Dedifferentiated amniotic fluid mesenchymal stem cell (primary cell): ENCODE measurements around the gene KCNIP1.

Experiments
- DNase-seq: peaks from one replicate; pipeline ENCODE4 v3.0.0-alpha.2; 2016; ENCODE audit errors: extremely low spot score

The KCNIP1 gene

DNA sequence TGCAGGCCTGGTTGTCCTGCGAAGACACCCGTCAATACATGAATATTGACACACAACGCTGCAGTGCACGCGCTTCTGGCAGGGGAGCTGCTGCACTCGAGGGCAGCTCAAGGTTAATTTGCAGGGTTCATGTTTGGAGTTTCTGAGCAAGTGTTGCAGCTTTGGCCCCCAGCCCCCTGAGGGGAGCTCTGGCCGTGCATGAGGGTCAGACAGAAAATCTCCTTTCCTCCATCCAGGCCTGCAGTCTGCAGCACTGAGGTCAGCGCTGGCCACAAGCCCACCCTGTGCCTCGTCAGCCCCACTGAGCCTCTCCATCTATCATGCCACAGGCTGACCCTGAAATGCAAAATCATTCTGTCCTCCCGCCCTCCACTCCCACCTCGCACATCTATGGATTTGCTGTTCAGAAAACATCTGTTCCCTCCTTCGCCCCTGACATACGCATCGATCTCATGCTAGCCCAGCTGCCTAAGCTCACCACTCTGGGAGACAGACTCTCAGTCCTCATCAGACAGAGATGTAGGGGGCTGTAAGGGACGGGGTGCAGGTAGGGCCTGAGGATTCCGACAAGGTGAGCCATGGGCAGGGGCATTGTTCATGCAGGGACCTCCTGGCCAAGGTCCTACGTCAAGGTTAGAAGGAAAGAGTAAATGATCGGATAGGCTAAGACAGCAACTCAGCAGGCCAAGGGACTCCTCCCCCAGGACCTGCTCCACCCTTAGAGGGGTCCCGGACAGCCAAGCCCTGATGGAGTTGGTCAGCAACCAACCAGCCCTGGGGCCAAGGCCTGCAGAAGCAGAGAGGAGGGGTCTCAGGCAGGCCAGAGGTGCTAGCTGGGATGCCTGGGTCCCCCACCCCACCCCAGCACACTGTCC lies 125.1 kb downstream of the KCNIP1 start:
- no peak for DNase-seq

DNA sequence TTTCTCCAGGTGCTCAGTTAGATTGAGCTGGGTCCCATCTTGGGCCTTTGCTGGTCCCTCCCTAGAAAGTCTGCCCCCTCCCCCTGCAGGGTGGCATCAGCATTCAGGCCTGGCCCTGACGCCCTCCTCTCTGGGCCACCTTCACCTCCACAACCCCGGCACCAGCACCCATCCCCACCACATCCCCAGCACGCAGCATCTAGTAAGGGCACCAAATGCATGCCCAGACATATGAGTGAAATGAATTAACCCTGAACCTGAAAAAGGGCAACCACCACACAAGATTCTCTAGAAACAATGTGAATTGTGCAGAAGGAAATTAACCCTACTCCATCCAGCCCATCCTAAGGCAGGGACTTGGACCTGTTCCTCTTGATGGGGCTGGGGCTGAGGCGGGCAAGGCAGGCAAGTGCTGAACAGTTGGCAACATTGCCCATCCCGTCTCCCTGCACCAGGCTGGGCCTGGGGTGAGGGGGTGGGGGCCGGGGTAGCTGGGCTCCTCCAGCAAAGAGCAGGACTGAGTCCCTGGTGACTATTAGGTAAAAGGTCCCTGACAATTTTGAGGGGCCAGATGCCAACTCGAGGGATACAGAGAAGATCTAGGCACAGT lies 125.9 kb downstream of the KCNIP1 start:
- DNase-seq = no peak

DNA sequence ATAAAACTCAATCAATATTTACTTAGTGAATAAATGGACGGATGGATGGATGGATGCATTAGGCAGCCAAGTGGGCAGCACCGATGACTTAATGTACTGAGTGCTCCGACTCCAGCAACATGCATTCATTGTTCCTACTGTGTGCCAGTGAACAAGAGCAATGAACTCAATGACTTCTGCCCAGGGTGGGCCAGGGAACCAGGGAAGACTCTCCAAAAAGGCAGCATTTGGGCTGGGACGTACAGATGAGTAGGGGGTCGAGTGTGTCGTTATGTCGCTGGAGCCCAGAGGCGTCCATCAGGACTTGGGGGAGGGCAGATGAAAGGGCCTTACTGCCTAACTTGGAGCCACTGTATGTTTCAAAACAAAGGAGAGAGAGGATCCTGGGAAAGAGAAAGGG lies 126.4 kb downstream of the KCNIP1 start:
- DNase-seq = no peak

DNA sequence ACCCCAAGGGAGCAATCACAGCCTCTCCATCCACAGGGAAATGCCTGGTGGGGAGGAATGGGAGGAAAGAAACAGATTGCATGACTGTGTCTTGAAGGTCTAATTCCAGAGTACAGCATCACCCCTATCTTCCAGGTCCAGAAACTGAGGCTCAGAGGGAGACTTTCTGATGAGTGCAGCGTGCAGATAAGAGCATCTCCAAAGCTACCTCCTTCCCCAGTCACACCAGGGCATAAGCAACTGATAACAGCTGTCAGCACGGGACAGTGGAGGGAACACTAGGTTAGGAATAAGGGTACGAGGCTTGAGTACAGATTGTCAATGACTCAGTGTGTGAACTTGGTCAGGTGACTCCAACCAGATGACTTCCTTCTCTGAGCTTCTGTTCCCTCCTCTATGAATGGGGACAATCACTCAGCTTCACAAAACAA lies 126.9 kb downstream of the KCNIP1 start:
- DNase-seq = no peak

DNA sequence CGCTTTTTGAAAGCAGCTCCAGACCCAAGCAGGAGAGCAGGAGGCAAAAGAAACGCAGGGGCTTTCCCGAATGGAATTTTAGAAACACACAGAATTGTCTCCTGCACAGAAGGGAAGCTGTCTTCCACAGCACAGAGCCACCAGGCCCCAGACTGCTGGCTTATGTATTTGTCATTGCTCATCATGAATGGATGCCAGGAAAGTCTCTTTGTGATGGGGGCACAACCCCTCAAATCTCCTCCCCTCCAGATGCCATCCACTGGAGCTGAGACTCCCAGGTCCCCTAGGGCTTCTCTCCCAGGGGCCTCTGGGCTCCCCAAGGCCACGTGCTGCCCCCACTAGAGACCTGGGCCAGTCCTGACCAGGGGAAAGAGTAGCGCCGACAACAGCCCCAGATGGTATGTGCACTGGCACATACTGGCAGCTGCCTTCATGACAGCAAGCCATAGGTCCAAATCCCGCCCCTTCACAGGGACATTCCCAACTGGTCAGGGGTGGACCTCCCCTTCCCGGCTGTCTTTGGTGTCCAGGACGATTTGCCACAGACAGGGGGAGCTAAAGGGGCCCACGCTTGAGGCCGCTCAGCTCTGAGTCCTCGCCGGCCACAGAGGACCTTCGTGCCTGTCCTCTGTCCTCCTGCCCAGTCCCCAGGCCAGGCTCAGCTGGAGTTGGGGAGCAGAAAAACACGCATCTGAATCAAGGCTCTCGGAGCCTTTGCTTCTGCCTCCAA lies 127.8 kb downstream of the KCNIP1 start:
- no peak for DNase-seq

DNA sequence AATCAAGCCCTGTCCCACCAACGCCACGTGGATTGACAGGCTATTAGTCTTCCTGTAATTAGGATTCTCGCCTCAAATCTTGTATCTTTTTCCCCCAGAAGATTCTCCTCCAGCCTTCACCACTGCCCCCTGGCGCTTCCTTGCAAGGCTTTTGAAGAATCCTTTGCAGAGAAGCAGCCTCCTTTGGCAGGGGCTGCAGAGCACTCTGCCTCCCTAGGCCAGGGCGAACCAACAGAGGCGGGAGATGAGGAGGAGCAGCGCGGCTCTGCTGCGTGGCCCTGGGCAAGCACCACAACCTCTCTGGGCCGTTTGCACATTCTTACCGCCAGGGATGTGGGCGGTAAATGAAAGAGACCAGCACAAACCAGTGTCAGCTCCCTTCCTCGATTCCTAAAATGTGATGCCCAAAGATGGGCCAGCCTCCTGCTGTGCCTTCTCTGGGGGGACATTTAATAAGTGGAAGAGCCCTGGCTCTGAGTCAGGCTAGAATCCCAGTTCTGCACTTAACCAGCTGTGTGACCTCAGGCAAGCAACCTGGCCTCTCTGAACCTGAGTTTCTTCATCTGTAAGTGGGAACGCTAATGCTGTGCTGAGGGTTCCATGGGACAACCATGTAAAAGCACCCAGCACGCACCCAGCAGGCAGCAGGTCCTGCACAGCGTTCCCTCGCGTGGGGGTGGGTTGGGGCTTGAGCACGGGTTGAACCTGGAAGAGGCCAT lies 128.6 kb downstream of the KCNIP1 start:
- no peak for DNase-seq

DNA sequence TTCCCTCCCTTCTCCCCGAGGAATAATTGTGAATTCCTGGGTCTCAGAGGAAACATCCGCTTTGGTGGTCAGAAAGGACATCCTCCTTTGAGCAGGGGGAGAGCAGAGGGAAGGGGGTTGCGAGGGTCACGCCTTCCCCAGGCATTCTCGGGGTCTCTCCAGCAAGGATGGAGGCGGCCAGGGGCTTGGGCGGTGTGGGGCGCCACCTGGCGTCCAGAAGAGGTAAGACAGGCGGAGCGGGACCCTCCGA lies 129.1 kb downstream of the KCNIP1 start:
- DNase-seq = peak; percentile 47

DNA sequence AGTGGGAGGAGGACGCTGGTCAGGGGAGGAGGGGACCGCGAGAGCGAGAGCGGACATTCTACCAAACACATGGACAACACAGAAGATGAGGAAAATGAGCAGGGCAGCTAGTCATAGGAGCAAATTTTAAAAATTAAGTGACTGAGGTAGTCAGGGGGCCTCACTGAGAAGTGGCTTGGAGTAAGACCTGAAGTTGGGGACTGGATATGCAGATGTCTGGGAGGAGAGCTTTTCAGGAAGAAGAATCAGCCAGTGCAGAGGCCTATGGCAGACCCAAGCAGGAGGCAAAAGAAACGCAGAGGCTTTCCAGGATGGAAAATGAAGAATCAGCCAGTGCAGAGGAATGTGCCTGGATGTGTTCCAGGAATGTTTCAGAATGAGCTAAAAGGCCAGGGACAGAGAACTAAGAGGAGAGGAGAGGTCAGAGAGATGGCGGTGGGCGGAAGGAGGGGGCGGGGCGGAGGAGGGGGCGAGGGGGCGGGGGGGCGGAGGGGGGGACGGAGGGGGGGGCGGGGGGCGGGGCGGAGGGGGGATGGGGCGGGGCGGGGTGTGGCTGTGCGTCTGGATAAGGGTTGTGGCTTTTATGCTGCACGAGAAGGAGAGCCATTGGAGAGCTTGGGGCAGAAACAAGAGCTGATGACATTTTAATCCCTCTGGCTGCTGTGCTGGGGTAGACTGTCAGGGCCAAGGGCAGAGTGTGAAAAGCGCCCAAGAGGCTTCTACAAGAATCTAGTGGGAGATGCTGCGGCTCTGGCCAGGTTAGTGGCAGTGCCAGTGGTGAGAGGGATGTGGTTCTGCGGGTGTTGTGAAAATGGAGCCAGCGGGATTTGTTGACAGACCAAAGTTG lies 129.6 kb downstream of the KCNIP1 start:
- DNase-seq = peak; percentile 72

DNA sequence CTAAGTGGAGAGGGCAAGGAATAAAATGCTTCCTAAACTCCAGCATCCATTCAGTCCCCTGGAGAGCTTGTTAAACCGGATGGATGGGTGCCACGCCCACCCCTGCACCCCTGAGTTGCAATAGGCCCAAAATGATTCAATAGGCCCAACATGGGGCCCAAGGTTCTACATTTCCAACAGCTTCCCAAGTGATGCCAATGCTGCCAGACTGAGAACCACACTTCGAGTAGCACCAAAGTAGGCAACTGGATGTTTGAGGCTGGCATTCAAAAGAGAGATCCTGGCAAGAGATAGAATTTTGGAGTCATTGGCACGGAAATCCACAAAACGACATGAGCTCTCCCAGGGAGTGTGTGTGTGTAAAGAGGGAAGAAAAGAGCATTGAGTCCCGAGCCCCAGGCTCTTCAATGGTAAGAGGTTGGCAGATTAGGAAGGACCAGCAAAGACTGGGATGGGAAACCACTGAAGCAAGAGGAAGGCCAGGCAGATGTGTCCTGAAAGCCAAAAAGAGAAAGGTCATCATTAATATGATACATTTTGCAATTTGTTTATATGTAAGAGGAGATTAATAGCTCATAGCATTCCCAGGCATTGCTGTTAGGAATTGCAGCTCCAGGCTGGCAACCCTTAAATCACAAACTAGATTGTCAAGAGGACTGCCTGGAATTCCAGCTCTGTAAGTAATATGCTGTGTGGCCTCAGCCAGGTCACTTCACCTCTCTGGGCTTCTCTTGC lies 130.6 kb downstream of the KCNIP1 start:
- DNase-seq = no peak

DNA sequence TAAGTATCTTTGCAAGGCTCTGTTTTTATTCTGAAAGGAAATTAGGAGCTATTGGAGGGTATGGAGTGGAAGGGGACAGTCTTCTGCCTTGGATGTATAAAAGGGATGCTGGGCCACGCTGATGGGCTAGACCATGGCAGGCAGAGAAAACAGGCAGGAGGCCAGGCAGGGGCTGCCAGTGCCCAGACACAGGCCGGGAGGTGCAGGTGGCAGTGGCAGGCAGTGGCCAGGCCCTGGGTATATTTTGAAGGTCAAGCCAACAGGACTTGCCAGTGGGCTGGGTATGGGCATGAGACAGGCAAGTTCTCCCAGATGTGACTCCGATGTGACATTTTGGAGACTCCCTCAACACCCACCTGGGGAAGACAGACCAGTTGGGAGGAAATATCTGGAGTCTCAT lies 131.9 kb downstream of the KCNIP1 start:
- no peak for DNase-seq

DNA sequence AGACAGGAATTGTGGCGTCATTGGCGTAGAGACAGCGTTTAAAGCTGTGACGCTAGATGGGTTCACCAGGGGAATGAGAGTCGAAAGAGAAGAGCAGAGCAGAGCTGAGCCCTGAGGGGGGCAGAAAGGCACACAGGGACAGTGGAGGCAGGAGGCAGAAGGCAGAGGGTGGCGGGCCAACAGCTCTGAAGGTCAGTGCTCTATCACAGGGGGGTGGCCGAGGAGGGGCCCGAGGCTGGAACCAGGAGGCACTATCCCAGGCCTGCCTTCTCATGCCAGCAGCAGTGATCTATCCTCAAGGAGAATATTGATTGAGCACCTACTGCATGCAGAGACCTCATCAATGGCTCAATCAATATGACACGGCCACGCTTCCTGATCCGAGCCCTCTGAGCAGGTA lies 132.4 kb downstream of the KCNIP1 start:
- DNase-seq = no peak

DNA sequence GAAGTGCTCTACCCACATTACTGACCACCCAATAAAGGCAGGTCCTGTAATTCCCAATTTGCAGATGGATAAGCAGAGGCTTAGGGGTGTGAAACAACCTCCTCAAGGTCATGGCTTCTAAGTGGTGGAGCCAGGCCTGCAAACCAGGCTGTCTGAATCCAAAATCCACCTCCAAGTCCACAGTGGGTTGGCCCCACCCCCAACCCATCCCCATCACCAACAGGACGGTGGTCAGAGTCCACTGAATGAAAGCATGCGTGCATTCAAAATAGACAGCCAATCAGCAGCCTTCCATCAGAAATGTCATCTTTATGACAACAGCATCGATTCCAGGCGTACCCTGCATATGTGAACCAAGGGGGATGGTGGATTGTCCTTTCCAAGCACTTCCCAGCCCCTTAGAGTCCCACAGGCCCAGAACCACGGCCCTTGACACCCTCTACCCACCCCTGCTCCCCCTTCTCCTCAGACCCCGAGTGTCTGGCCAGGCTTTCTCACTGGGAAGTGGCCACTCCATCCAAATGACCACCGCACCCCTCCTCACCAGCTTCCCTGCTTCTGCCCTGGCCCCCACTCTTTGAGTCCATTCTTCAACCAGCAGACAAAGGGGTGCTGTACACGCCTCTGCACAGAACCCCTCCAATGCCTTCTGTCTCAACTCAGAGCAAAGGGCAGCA lies 133.1 kb downstream of the KCNIP1 start:
- DNase-seq = no peak

DNA sequence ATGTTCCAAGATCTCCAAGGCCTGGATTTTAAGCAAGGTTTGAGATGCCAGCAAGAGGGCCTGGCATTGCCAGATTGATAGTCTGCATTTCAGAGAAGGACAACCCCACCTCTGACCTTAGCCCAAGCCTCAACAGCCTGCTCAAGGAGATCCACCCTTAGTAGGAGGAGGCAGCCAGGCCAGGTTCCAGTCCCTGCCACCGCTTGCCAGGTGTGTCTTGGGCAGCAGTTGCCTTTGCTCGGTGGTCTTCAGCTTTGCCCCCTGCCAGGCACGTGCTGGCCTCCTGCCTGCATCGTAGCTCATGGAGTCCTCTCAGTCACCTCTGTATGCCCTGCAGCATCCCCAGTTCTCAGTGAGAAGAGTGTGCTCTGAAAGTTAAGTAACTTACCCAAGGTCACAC lies 134.2 kb downstream of the KCNIP1 start:
- DNase-seq = no peak

DNA sequence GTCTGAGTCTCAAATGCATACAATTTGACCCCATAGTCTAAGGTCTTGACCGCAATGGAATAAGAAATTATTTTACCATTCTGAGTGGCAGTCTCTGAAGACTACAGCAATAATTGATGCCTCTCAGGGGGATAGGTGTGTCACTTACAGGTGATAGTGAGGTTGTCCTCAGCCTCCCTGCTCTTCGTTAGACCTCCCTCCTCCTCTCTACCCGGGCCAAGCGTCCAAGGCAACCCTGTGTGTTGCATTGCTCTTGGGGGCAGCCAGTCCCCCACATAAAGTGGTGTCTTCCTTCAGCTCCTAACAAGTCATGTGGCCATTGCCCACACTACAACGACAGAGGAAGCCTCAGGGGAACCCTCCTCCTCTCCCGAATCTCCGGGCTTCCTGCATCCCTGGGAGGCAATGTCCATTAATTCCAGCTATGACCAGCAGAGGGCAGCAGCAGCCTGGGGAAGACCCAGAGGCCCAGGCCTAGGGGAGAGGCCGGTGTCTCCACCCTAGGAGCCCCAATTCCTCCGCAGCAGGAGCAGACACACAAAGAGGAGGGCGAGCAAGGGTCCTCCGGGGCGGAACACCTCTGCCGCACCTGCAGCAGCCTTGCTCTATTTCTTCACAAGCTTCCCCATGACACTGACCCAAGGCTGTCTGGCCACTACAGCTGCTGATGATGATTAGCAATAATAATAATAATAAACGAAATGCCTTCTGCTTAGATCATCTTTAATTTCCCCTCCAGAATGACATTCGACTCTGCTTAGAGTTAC lies 134.8 kb downstream of the KCNIP1 start:
- DNase-seq = no peak

DNA sequence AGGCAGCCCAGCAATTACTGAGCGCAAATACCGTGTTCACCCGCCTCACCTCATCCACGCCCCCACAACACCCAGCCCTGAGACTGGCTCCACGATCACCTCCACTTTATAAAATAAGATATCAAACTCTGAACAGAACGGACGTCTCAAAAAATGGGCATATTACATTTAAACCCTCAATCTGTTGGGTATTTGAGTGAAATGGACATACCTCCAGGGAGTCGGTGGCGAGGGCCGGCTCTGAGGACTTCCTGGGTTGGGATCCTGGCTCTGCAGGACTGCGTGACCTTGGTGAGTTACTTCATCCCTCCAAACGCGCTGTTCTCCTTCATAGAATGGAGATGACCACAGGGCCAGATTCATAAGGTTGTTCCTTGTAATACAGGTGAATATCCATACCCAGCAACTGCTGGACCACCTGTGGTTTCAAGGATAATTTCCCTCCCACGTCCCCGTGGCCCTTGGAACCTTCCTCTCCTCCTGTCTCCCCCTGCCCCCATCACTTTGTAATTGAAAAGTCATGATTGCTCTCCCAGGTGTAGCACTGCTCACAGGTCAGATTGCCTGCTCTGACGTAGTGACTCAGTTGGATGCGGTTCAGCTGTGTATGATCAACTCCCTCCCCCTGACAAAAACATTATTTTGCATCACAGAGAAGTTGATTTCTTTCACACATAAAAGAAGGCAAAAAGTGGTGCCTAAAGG lies 135.6 kb downstream of the KCNIP1 start:
- no peak for DNase-seq

DNA sequence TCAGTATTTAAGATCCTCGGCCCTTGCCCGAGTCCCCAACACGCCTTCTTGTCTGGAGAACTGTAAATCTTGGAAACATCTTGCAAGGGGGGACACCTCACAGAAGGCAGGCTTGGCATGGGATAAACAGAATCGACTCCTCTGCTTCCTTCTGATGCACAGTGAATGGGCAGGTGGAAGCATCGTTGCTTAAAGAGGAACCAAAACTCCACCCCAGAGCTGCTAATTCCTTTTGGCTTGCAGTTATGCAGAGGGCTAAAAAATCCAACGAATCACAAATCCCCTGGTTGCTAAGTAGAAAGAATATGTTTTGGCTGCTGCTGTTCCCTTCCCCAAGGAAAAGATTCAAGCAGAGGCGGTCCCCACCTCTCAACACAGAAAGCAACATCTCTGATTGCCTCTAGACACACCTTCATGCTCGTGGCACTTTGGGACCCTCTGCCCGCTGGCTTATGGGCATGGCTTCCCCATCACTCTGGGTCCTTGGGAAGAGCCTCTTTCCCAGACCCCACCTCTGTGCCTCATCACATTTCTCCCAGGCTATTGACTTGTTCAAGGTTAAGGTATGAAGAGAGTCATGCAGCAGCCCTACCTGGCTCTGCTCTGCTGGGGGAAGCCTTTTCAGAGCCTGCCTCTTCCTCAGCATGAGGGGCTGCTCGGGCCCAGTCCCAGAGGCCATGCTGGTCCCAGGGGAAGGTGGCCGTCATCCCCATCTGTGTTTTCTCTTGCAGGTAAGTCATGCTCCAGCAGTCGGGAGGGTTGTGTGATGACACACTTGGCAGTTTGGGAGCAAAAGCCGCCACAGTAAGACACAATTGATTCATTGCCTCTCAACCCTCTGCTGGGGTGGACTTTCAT lies 137.1 kb downstream of the KCNIP1 start:
- no peak for DNase-seq

DNA sequence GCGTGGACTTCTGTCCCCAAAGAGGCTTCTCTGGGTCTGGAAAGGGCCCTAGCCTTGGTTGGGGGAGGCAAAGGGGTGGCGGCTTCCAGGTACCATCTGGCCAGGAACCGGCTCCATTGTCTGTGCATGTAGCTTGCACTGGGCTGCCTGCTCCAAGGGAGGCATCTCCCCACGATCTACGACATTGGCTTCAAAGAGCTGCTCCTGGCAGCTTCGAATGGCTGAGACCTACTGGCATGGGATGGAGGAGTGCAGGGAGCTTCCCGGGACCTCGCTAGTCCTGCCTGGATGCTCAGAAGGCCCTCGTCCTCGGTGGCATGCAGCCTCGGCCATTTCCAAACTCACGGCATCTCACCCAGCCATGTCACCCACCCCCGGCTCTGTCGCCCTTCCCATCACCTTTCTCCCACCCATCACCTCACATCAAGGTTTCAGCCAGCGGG lies 137.8 kb downstream of the KCNIP1 start:
- DNase-seq = no peak
